Fibroblast of lung (primary cell): ENCODE data around the gene EMILIN2. TPM values are rescaled to one million over a fixed set of nuclear protein-coding genes. Genes with fewer than 3 reads are reported as not detected.

Source experiments
- DNase-seq, 2 donors: peaks; one replicate each; pipeline versions ENCODE4 v3.0.0 to v3.0.0-alpha.2; 2010; ENCODE audit warnings: low read depth in 2 of 2
- H2AFZ ChIP-seq: 2 replicates; pipeline ENCODE4 v1.5.1; 2012; ENCODE audit warnings: low read length, control low read depth, inconsistent platforms
- H3K27ac ChIP-seq: 2 replicates; pipeline ENCODE4 v1.5.1; 2011; ENCODE audit warnings: low read length, control low read depth; ENCODE audit not compliant: insufficient read depth
- H3K27me3 ChIP-seq: 2 replicates; pipeline ENCODE4 v1.5.1; 2011; ENCODE audit warnings: mild to moderate bottlenecking, low read length; ENCODE audit not compliant: control insufficient read depth, insufficient read depth
- H3K36me3 ChIP-seq: 2 replicates; pipeline ENCODE4 v1.5.1; 2011; ENCODE audit warnings: low read length; ENCODE audit not compliant: control insufficient read depth, insufficient read depth
- H3K4me1 ChIP-seq: 2 replicates; pipeline ENCODE4 v1.5.1; 2011; ENCODE audit warnings: low read length; ENCODE audit not compliant: control insufficient read depth, insufficient read depth; ENCODE audit errors: extremely low read depth
- H3K4me2 ChIP-seq: 2 replicates; pipeline ENCODE4 v1.5.1; 2011; ENCODE audit warnings: low read length, control low read depth; ENCODE audit not compliant: insufficient read depth; ENCODE audit errors: extremely low read depth
- H3K4me3 ChIP-seq, 4 experiments: fragments of 200-600 bp in 1 of 4; sonication (generic) in 1 of 4; replicated peaks in 1 of 4; 2 replicates each; pipeline ENCODE4 v1.5.1; 2011 to 2016; ENCODE audit warnings: low read length in 4 of 4, low read depth in 3 of 4, mild to moderate bottlenecking in 3 of 4, control low read depth in 2 of 4, inconsistent platforms in 1 of 4, mixed read lengths in 1 of 4; ENCODE audit not compliant: insufficient read depth in 1 of 4; ENCODE audit errors: control extremely low read depth in 1 of 4
- H3K79me2 ChIP-seq: 2 replicates; pipeline ENCODE4 v1.5.1; 2012; ENCODE audit warnings: mild to moderate bottlenecking, low read length, inconsistent platforms; ENCODE audit not compliant: control insufficient read depth, insufficient read depth
- H3K9ac ChIP-seq: 2 replicates; pipeline ENCODE4 v1.5.1; 2011; ENCODE audit warnings: mild to moderate bottlenecking, low read length, control low read depth; ENCODE audit not compliant: insufficient read depth
- H3K9me3 ChIP-seq: 2 replicates; pipeline ENCODE4 v1.5.1; 2012; ENCODE audit warnings: low read depth, low read length; ENCODE audit not compliant: control insufficient read depth, insufficient read depth
- H4K20me1 ChIP-seq: 2 replicates; pipeline ENCODE4 v1.5.1; 2011; ENCODE audit warnings: low read length; ENCODE audit not compliant: control insufficient read depth, insufficient read depth; ENCODE audit errors: extremely low read depth
- CTCF ChIP-seq, 2 donors: IDR thresholded peaks in 1 of 2; conservative IDR thresholded peaks in 1 of 2; 1 replicate in 1 of 2; 2 replicates in 1 of 2; pipeline ENCODE4 v1.5.1; 2011 to 2012; ENCODE audit warnings: low read length in 2 of 2, control low read depth in 1 of 2, inconsistent platforms in 1 of 2, low read depth in 1 of 2, mild to moderate bottlenecking in 1 of 2
- EZH2 ChIP-seq: IDR thresholded peaks from 2 replicates; pipeline ENCODE4 v1.5.1; 2012; ENCODE audit warnings: low read length, control low read depth, mild to moderate bottlenecking; ENCODE audit errors: missing control alignments
- polyA plus RNA-seq, 2 donors: library from polyadenylated mRNA; depleted of rRNA in 1 of 2; stranded (reverse) in 1 of 2; unstranded in 1 of 2; fragments of >200 nt; gene quantifications; 2 replicates each; pipeline ENCODE4 v1.2.1, GENCODE V29; 2011 to 2012; ENCODE audit warnings: missing spikeins in 1 of 2
- total RNA-seq: library from RNA; depleted of rRNA; stranded (reverse); fragments of >200 nt; gene quantifications from 2 replicates; pipeline ENCODE4 v1.2.1, GENCODE V29; 2014

The EMILIN2 gene
- total and polyA plus RNA-seq, 2 donors (not counting 1 experiment from before 2014, with no cell fraction given): 8.7 to 11.1 TPM

GRCh38 chr18:2880473-2880872 lies 33.7 kb downstream of the EMILIN2 start:
- H3K27ac ChIP-seq: peak overlapping the region; percentile 82
- TF ChIP-seq CTCF (conservative IDR thresholded peaks at IDR 0.05 in 1 of 2, IDR thresholded peaks at IDR 0.05 in 1 of 2; ENCODE audit: low read depth in 1 of 2, low read length in 2 of 2): no peak
- TF ChIP-seq EZH2: no peak
- H3K4me2 ChIP-seq: no peak overlapping the region
- no peak overlapping the region for H2AFZ ChIP-seq
- peaks cover 15% of the 10 kb centered on the region for H3K4me1 ChIP-seq
- H3K9me3 ChIP-seq: no peaks in the 10 kb centered on the region
- no peaks in the 10 kb centered on the region for H3K27me3 ChIP-seq
- no peaks in the 10 kb centered on the region for H4K20me1 ChIP-seq
- no peak for DNase-seq
- H3K36me3 ChIP-seq: no peaks in the 10 kb centered on the region
- no peak overlapping the region for H3K4me3 ChIP-seq
- no peak overlapping the region for H3K9ac ChIP-seq
- no peaks in the 10 kb centered on the region for H3K79me2 ChIP-seq

GRCh38 chr18:2881088-2881839 lies 34.5 kb downstream of the EMILIN2 start:
- H3K9me3 ChIP-seq: no peaks in the 10 kb centered on the region
- H3K4me1 ChIP-seq: peaks cover 15% of the 10 kb centered on the region
- H3K36me3 ChIP-seq: no peaks in the 10 kb centered on the region
- TF ChIP-seq CTCF (conservative IDR thresholded peaks at IDR 0.05 in 1 of 2, IDR thresholded peaks at IDR 0.05 in 1 of 2; ENCODE audit: low read depth in 1 of 2, low read length in 2 of 2): peak in 1 of 2 donors; percentile 5
- TF ChIP-seq EZH2: no peak
- H3K4me3 ChIP-seq: no peak overlapping the region
- no peaks in the 10 kb centered on the region for H3K79me2 ChIP-seq
- H3K9ac ChIP-seq: peak overlapping the region; percentile 26
- DNase-seq: peak; percentile 85 to 86
- H3K4me2 ChIP-seq: peak overlapping the region; percentile 5
- H4K20me1 ChIP-seq: no peaks in the 10 kb centered on the region
- H3K27me3 ChIP-seq: no peaks in the 10 kb centered on the region
- H2AFZ ChIP-seq: peak overlapping the region; percentile 60
- H3K27ac ChIP-seq: peak overlapping the region; percentile 82

- Histone ChIP-seq H2AFZ (peak overlapping the region; percentile 60), H3K9ac (no peak overlapping the region), H3K79me2 (no peaks in the 10 kb centered on the region), H3K27ac (peak overlapping the region; percentile 82), H3K27me3 (no peaks in the 10 kb centered on the region), H3K36me3 (no peaks in the 10 kb centered on the region), H3K4me2 (peak overlapping the region; percentile 4), H3K4me1 (peaks cover 15% of the 10 kb centered on the region), H3K4me3 (no peak overlapping the region), H3K9me3 (no peaks in the 10 kb centered on the region), H4K20me1 (no peaks in the 10 kb centered on the region)
- no peak for TF ChIP-seq EZH2
- TF ChIP-seq CTCF (conservative IDR thresholded peaks at IDR 0.05 in 1 of 2, IDR thresholded peaks at IDR 0.05 in 1 of 2; ENCODE audit: low read depth in 1 of 2, low read length in 2 of 2): no peak
- no peak for DNase-seq
Observed at GRCh38 chr18:2881840-2882195, 35.0 kb downstream of the EMILIN2 start.
